Stomach (tissue), 4 donors: Measurements from ENCODE around the gene KDM4B.

Experiments used
- CTCF ChIP-seq, 7 experiments: fragments of 450-650 bp in 4 of 7; fragments of 200-600 bp in 3 of 7; sonication (generic) in 3 of 7; IDR thresholded peaks; one replicate each; pipeline ENCODE4 v1.5.1; 2016 to 2019; ENCODE audit warnings: antibody characterized with exemption in 7 of 7, control low read depth in 2 of 7, mild to moderate bottlenecking in 1 of 7
- POLR2A ChIP-seq, 4 donors: fragments of 450-650 bp; IDR thresholded peaks; one replicate each; pipeline ENCODE4 v1.6.1; 2016; ENCODE audit warnings: antibody characterized with exemption in 4 of 4, control low read depth in 2 of 4, mild to moderate bottlenecking in 1 of 4, moderate library complexity in 1 of 4
- POLR2AphosphoS5 ChIP-seq, 3 donors: sonication (generic); formaldehyde crosslinking; IDR thresholded peaks; one replicate each; pipeline ENCODE4 v1.6.1; 2016; ENCODE audit warnings: antibody characterized with exemption in 3 of 3

GRCh38 chr19:5028229-5028886 is 59.4 kb downstream of the KDM4B start:
- TF ChIP-seq CTCF (IDR thresholded peaks at IDR 0.05) (no peak), POLR2A (IDR thresholded peaks at IDR 0.05) (no peak), POLR2AphosphoS5 (IDR thresholded peaks at IDR 0.05) (no peak)
